T-cell (primary cell): ENCODE data around the gene UGT1A5. TPM values are rescaled to one million over a fixed set of nuclear protein-coding genes. Genes with fewer than 3 reads are reported as not detected.

Source experiments
- ATAC-seq, 4 experiments: fragments of 200-7000 bp in 3 of 4; fragments of 150-1000 bp in 1 of 4; cut with Tn5 transposase; replicated peaks in 1 of 4; 1 replicate in 3 of 4; 2 replicates in 1 of 4; pipeline ENCODE4 v1.10.0; 2021; ENCODE audit warnings: moderate library complexity in 3 of 4, mild to moderate bottlenecking in 2 of 4, moderate number of reproducible peaks in 1 of 4
- CTCF ChIA-PET, 2 donors: fragments of 300-600 bp; sonication (Branson Sonifier 250); formaldehyde crosslinking; loops; one replicate each; lab custom pipeline; 2022; ENCODE audit warnings: antibody characterized with exemption in 2 of 2; lab: Charles Lee
- POLR2A ChIA-PET, 2 donors: fragments of 300-600 bp; sonication (Branson Sonifier 250); formaldehyde crosslinking; loops; one replicate each; lab custom pipeline; 2022; ENCODE audit warnings: antibody characterized with exemption in 2 of 2; lab: Charles Lee
- DNase-seq, 35 experiments: peaks; one replicate each; pipeline versions ENCODE4 v3.0.0 to v3.0.0-alpha.2; 2013 to 2023
- H3K27ac ChIP-seq: one replicate; pipeline ENCODE4 v1.5.1; 2013; ENCODE audit warnings: low read length
- H3K27me3 ChIP-seq, 2 experiments: replicated peaks in 1 of 2; 1 replicate in 1 of 2; 2 replicates in 1 of 2; pipeline versions ENCODE4 v1.6.1 to v1.7.0; 2013; ENCODE audit warnings: low read length in 1 of 2, mixed read lengths in 1 of 2; ENCODE audit not compliant: control insufficient read depth in 2 of 2, insufficient read depth in 2 of 2; ENCODE audit errors: extremely low read depth in 1 of 2
- H3K36me3 ChIP-seq, 2 donors: 1 replicate in 1 of 2; 2 replicates in 1 of 2; pipeline versions ENCODE4 v1.6.1 to v1.7.0; 2013; ENCODE audit warnings: low read length in 1 of 2; ENCODE audit not compliant: control insufficient read depth in 2 of 2, insufficient read depth in 1 of 2; ENCODE audit errors: extremely low read depth in 1 of 2
- H3K4me1 ChIP-seq, 2 experiments: 1 replicate in 1 of 2; 2 replicates in 1 of 2; pipeline versions ENCODE4 v1.6.1 to v1.7.0; 2013; ENCODE audit warnings: low read length in 2 of 2, mixed read lengths in 1 of 2; ENCODE audit not compliant: insufficient read depth in 2 of 2, control insufficient read depth in 1 of 2; ENCODE audit errors: extremely low read depth in 1 of 2
- H3K4me3 ChIP-seq, 2 donors: 1 replicate in 1 of 2; 2 replicates in 1 of 2; pipeline versions ENCODE4 v1.5.1 to v1.7.0; 2013; ENCODE audit warnings: mild to moderate bottlenecking in 2 of 2, low read length in 1 of 2, moderate library complexity in 1 of 2; ENCODE audit not compliant: control insufficient read depth in 1 of 2; ENCODE audit errors: extremely low read depth in 1 of 2
- H3K9me3 ChIP-seq: 2 replicates; pipeline ENCODE4 v1.7.0; 2013
- H3K27ac Mint-ChIP-seq, 2 donors: one replicate each; pipeline ENCODE4 v1.8.0; 2020 to 2021; ENCODE audit warnings: mild to moderate bottlenecking in 2 of 2, mixed read lengths in 2 of 2
- H3K27me3 Mint-ChIP-seq, 2 donors: one replicate each; pipeline ENCODE4 v1.8.0; 2021 to 2022; ENCODE audit warnings: mixed read lengths in 2 of 2
- H3K36me3 Mint-ChIP-seq: one replicate; pipeline ENCODE4 v1.8.0; 2021; ENCODE audit warnings: mixed read lengths
- H3K4me1 Mint-ChIP-seq, 3 donors: one replicate each; pipeline ENCODE4 v1.8.0; 2020 to 2022; ENCODE audit warnings: mixed read lengths in 3 of 3, mild to moderate bottlenecking in 1 of 3
- H3K4me3 Mint-ChIP-seq, 3 donors: one replicate each; pipeline ENCODE4 v1.8.0; 2020 to 2022; ENCODE audit warnings: mild to moderate bottlenecking in 3 of 3, mixed read lengths in 3 of 3, moderate library complexity in 3 of 3
- H3K9me3 Mint-ChIP-seq, 3 donors: one replicate each; pipeline ENCODE4 v1.8.0; 2020 to 2022; ENCODE audit warnings: mixed read lengths in 3 of 3
- WGBS: methylation state at CpG from one replicate; pipeline ENCODE4 v1.1.5; 2013; ENCODE audit warnings: missing lambda C conversion rate; ENCODE audit not compliant: insufficient coverage; 5-methylcytosine and 5-hydroxymethylcytosine counted together
- total RNA-seq, 35 experiments: library from RNA in 6 of 35; stranded (reverse) in 6 of 35; fragments of 120-200 nt in 1 of 35; gene quantifications; one replicate each; pipeline versions ENCODE4 v1.2.1 to v1.2.4 and lab custom pipeline; 2013 to 2026

The UGT1A5 gene
- total RNA-seq, 5 donors from 2014 or later (not counting 1 experiment from before 2014, with no cell fraction given), result not detected

- Mint-ChIP-seq H3K4me1 (no peaks in the 10 kb centered on the region), H3K9me3 (peaks cover 0 to 5% (median 0%) of the 10 kb centered on the region in 3 donors), H3K36me3 (no peaks in the 10 kb centered on the region), H3K4me3 (no peak overlapping the region), H3K27ac (no peak overlapping the region), H3K27me3 (peaks cover 9 to 22% of the 10 kb centered on the region in 2 donors)
- ChIA-PET POLR2A (interaction anchor here in 1 of 2 donors (0.8 kb wide), 1 partner anchor 29 kb away, joined by 3 read pairs; no protein-coding TSS in a partner anchor), CTCF (no interaction called here)
- Histone ChIP-seq H3K27me3 (peaks cover 0 to 32% of the 10 kb centered on the region in 2 experiments), H3K36me3 (no peaks in the 10 kb centered on the region), H3K27ac (no peak overlapping the region), H3K4me3 (no peak overlapping the region), H3K9me3 (no peaks in the 10 kb centered on the region), H3K4me1 (no peaks in the 10 kb centered on the region)
- peak in 1 of 35 experiments; percentile 12 for DNase-seq
- ATAC-seq, result no peak
- 49% methylated on average over 3 of the region's 5 CpGs for WGBS
These were observed 87.0 kb downstream of the UGT1A5 start for GRCh38 chr2:233799716-233800115.

GRCh38 chr2:233800208-233800607 is 87.5 kb downstream of the UGT1A5 start:
- Mint-ChIP-seq H3K36me3 (no peaks in the 10 kb centered on the region), H3K4me1 (no peaks in the 10 kb centered on the region), H3K27ac (no peak overlapping the region), H3K27me3 (peaks cover 9 to 22% of the 10 kb centered on the region in 2 donors), H3K9me3 (peaks cover 0 to 5% (median 0%) of the 10 kb centered on the region in 3 donors), H3K4me3 (no peak overlapping the region)
- Histone ChIP-seq H3K27me3 (peaks cover 0 to 34% of the 10 kb centered on the region in 2 experiments), H3K27ac (no peak overlapping the region), H3K9me3 (no peaks in the 10 kb centered on the region), H3K36me3 (no peaks in the 10 kb centered on the region), H3K4me1 (no peaks in the 10 kb centered on the region), H3K4me3 (no peak overlapping the region)
- ATAC-seq (no peak), DNase-seq (no peak)
- CTCF ChIA-PET, result no interaction called here
- WGBS, result 84% methylated on average over 7 of the region's 7 CpGs
- POLR2A ChIA-PET, result no interaction called here

- Mint-ChIP-seq H3K27me3 (peaks cover 9 to 22% of the 10 kb centered on the region in 2 donors), H3K27ac (no peak overlapping the region), H3K4me1 (no peaks in the 10 kb centered on the region), H3K9me3 (peaks cover 0 to 5% (median 0%) of the 10 kb centered on the region in 3 donors), H3K4me3 (no peak overlapping the region), H3K36me3 (no peaks in the 10 kb centered on the region)
- ChIA-PET CTCF (no interaction called here), POLR2A (no interaction called here)
- Histone ChIP-seq H3K36me3 (no peaks in the 10 kb centered on the region), H3K27me3 (peaks cover 0 to 34% of the 10 kb centered on the region in 2 experiments), H3K4me3 (no peak overlapping the region), H3K4me1 (no peaks in the 10 kb centered on the region), H3K27ac (no peak overlapping the region), H3K9me3 (no peaks in the 10 kb centered on the region)
- DNase-seq, result peak in 1 of 35 experiments; percentile 13
- 92% methylated on average over 3 of the region's 9 CpGs for WGBS
- peak in 1 of 4 experiments; percentile 42 for ATAC-seq
These were observed 88.8 kb downstream of the UGT1A5 start for GRCh38 chr2:233801357-233802131.

- peaks cover 0 to 36% of the 10 kb centered on the region in 2 experiments for H3K27me3 ChIP-seq
- Mint-ChIP-seq H3K4me1 (no peaks in the 10 kb centered on the region), H3K9me3 (peaks cover 0 to 5% (median 0%) of the 10 kb centered on the region in 3 donors), H3K36me3 (no peaks in the 10 kb centered on the region), H3K4me3 (no peak overlapping the region), H3K27me3 (peaks cover 9 to 22% of the 10 kb centered on the region in 2 donors), H3K27ac (no peak overlapping the region)
- no peak for ATAC-seq
- H3K9me3 ChIP-seq, result no peaks in the 10 kb centered on the region
- H3K36me3 ChIP-seq, result no peaks in the 10 kb centered on the region
- H3K27ac ChIP-seq, result no peak overlapping the region
- DNase-seq, result peak in 1 of 35 experiments; percentile 9
- WGBS, result no CpG with 5 or more reads among the region's 3 CpGs
- H3K4me3 ChIP-seq, result no peak overlapping the region
- POLR2A ChIA-PET, result no interaction called here
- H3K4me1 ChIP-seq, result no peaks in the 10 kb centered on the region
- CTCF ChIA-PET, result no interaction called here
These were observed 89.6 kb downstream of the UGT1A5 start for GRCh38 chr2:233802132-233802815.

- DNase-seq (no peak), ATAC-seq (no peak)
- no peaks in the 10 kb centered on the region for H3K4me1 ChIP-seq
- H3K27ac ChIP-seq, result no peak overlapping the region
- no peaks in the 10 kb centered on the region for H3K36me3 ChIP-seq
- no peak overlapping the region for H3K27ac Mint-ChIP-seq
- H3K4me3 Mint-ChIP-seq, result no peak overlapping the region
- H3K9me3 ChIP-seq, result no peaks in the 10 kb centered on the region
- H3K36me3 Mint-ChIP-seq, result no peaks in the 10 kb centered on the region
- no peaks in the 10 kb centered on the region for H3K4me1 Mint-ChIP-seq
- peaks cover 9 to 20% of the 10 kb centered on the region in 2 donors for H3K27me3 Mint-ChIP-seq
- ChIA-PET CTCF (no interaction called here), POLR2A (no interaction called here)
- H3K4me3 ChIP-seq, result no peak overlapping the region
- peaks cover 0 to 5% (median 0%) of the 10 kb centered on the region in 3 donors for H3K9me3 Mint-ChIP-seq
- 83% methylated on average over 1 of the region's 2 CpGs for WGBS
- H3K27me3 ChIP-seq, result peaks cover 0 to 47% of the 10 kb centered on the region in 2 experiments
These were observed 90.7 kb downstream of the UGT1A5 start for GRCh38 chr2:233803292-233803911.

- POLR2A ChIA-PET, result no interaction called here
- Histone ChIP-seq H3K4me1 (no peaks in the 10 kb centered on the region), H3K27ac (no peak overlapping the region), H3K9me3 (no peaks in the 10 kb centered on the region), H3K27me3 (peaks cover 0 to 48% of the 10 kb centered on the region in 2 experiments), H3K4me3 (no peak overlapping the region), H3K36me3 (no peaks in the 10 kb centered on the region)
- DNase-seq (peak in 1 of 35 experiments; percentile 0), ATAC-seq (no peak)
- Mint-ChIP-seq H3K36me3 (no peaks in the 10 kb centered on the region), H3K27me3 (peaks cover 9 to 24% of the 10 kb centered on the region in 2 donors), H3K4me3 (no peak overlapping the region), H3K9me3 (peaks cover 0 to 5% (median 0%) of the 10 kb centered on the region in 3 donors), H3K27ac (no peak overlapping the region), H3K4me1 (no peaks in the 10 kb centered on the region)
- WGBS, result 61% methylated on average over 8 of the region's 8 CpGs
- CTCF ChIA-PET, result no interaction called here
These were observed 91.3 kb downstream of the UGT1A5 start for GRCh38 chr2:233803994-233804393.
